Measurements from ENCODE around the gene NALCN. TPM values are rescaled to one million over a fixed set of nuclear protein-coding genes. Genes with fewer than 3 reads are reported as not detected.

The NALCN gene
- total RNA-seq, 6 experiments from 2014 or later: 0.09 to 0.81 (median 0.25) TPM

DNA sequence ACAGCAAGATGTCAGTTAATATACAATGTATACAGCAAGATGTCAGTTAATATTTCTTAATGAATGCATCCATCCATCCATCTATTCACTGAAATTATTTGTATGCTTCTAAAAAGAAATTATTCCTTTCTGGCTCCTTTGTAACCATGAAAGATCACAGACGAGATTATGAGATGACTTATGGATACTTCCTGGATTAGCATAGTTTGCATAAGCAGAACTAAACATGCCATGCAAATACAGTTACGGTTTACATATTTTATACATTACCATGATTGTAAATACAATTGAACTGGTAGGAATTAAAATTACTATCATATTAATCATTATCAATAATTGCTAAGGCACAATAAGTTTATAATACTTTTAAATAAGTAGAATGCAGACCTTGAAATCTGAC, 32.7 kb downstream of the NALCN start:
- DNase-seq (no peak), ATAC-seq (no peak)
- Histone ChIP-seq H3K27ac (no peak overlapping the region), H3K4me1 (no peaks in the 10 kb centered on the region), H3K9me3 (no peaks in the 10 kb centered on the region), H3K4me3 (no peak overlapping the region), H3K27me3 (no peaks in the 10 kb centered on the region), H3K36me3 (no peaks in the 10 kb centered on the region)
- intact Hi-C loops (cut with DNase I): no loop called here
- WGBS (ENCODE audit: insufficient coverage, low coverage, low lambda C conversion rate, missing lambda C conversion rate): 26% methylated on average over 2 of the region's 2 CpGs
- TF ChIP-seq POLR2A (IDR thresholded peaks at IDR 0.05): no peak
- TF ChIP-seq, protein P1, sequence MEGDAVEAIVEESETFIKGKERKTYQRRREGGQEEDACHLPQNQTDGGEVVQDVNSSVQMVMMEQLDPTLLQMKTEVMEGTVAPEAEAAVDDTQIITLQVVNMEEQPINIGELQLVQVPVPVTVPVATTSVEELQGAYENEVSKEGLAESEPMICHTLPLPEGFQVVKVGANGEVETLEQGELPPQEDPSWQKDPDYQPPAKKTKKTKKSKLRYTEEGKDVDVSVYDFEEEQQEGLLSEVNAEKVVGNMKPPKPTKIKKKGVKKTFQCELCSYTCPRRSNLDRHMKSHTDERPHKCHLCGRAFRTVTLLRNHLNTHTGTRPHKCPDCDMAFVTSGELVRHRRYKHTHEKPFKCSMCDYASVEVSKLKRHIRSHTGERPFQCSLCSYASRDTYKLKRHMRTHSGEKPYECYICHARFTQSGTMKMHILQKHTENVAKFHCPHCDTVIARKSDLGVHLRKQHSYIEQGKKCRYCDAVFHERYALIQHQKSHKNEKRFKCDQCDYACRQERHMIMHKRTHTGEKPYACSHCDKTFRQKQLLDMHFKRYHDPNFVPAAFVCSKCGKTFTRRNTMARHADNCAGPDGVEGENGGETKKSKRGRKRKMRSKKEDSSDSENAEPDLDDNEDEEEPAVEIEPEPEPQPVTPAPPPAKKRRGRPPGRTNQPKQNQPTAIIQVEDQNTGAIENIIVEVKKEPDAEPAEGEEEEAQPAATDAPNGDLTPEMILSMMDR (IDR thresholded peaks at IDR 0.05): no peak

DNA sequence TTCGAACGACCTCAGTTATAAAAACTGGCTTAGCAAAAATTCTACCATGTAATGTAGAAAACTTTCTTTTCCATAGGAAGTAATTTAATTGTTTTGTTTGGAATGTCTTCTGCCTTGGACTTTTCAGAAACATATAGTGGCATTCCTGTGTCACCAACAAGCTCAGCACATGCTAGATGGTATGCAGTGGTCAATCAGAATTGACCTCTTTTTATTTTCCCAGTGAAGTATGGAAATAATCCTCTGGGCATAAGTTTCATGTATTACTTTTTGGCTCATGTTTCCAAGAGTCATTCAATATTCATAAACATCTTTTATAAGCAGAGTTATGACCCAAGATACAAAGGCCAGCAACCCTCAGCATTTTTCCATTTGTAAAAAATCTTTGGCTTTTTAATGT, 33.6 kb downstream of the NALCN start:
- H3K9me3 ChIP-seq: no peaks in the 10 kb centered on the region
- H3K36me3 ChIP-seq: no peaks in the 10 kb centered on the region
- whole genome bisulfite sequencing (ENCODE audit: insufficient coverage, low coverage, low lambda C conversion rate, missing lambda C conversion rate): 53% methylated on average over 2 of the region's 2 CpGs
- H3K27me3 ChIP-seq: no peaks in the 10 kb centered on the region
- H3K4me1 ChIP-seq: no peaks in the 10 kb centered on the region
- no peak overlapping the region for H3K27ac ChIP-seq
- ATAC-seq (no peak), DNase-seq (no peak)
- H3K4me3 ChIP-seq: no peak overlapping the region
- intact Hi-C loops (cut with DNase I): no loop called here
- TF ChIP-seq POLR2A (IDR thresholded peaks at IDR 0.05): no peak
- TF ChIP-seq, protein P1 (IDR thresholded peaks at IDR 0.05): no peak

DNA sequence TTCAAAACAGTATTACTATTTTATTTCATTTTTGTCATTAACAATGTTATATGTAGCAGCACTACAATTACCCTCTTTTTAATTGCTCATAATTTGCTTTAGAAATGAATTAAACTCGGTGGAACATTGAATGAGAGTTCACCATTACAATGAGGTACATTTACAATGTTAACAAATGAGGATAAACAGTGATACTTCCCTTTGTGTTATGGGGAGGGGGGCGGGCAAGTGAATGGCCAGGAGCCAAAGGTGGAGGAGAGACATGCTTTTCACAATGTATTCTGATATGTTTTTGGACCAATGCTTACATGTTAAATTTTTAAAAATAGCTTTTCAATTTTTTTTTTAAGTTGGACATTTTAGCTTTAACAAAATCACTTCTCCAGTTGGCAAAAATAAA, 34.2 kb downstream of the NALCN start:
- WGBS (ENCODE audit: insufficient coverage, low coverage, low lambda C conversion rate, missing lambda C conversion rate): 20% methylated on average over 2 of the region's 2 CpGs
- intact Hi-C loops (cut with DNase I): no loop called here
- no peak for ATAC-seq

DNA sequence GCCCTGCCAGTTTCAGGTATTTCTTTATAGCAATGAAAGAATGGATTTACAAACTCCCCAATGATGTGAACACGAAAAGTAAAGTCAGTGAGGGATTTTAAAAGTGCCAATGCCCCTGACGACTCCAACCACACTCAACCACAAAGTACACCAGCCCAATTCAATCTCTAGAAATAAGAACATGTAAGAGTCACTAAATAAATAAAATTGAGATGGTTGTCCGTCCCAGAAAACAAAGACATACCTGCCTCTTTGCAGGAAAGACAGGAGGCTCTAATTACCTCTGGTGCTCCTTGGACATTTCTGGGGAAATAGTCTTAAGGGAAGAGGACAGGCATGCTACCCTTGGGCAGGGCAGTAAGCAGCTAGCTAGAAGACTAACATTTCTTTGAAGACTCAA, 55.8 kb downstream of the NALCN start:
- Histone ChIP-seq H3K4me1 (no peaks in the 10 kb centered on the region), H3K27ac (no peak overlapping the region), H3K27me3 (no peaks in the 10 kb centered on the region), H3K36me3 (no peaks in the 10 kb centered on the region), H3K4me3 (no peak overlapping the region), H3K9me3 (no peaks in the 10 kb centered on the region)
- DNase-seq (no peak), ATAC-seq (no peak)
- intact Hi-C loops (cut with DNase I): no loop called here
- 44% methylated on average over 3 of the region's 3 CpGs for WGBS (ENCODE audit: insufficient coverage, low coverage, low lambda C conversion rate, missing lambda C conversion rate)
- no peak for TF ChIP-seq POLR2A (IDR thresholded peaks at IDR 0.05)
- TF ChIP-seq, protein P1 (IDR thresholded peaks at IDR 0.05): no peak

More for the DNA sequence above, 34.2 kb downstream of the NALCN start:
- Histone ChIP-seq H3K4me3 (no peak overlapping the region), H3K4me1 (no peaks in the 10 kb centered on the region), H3K36me3 (no peaks in the 10 kb centered on the region), H3K9me3 (no peaks in the 10 kb centered on the region), H3K27me3 (no peaks in the 10 kb centered on the region), H3K27ac (no peak overlapping the region)
- TF ChIP-seq, protein P1 (IDR thresholded peaks at IDR 0.05): no peak
- TF ChIP-seq POLR2A (IDR thresholded peaks at IDR 0.05): no peak
- no peak for DNase-seq

DNA sequence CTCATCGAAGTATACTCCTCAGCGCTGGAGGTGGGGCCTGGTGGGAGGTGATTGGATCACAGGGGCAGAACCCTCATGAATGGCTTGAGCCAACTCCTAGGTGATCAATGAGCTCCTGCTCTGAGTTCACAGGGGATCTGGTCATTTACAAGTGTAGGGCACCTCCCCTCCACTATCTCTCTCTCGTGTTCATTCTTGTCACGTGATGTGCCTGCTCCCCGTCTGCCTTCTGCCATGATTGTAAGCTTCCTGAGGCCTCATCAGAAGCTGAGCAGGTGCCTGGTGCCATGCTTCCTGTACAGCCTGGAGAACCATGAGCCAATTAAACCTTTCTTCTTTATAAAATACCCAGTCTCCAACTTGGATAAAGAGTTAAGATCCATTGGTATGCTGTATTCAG, 61.4 kb downstream of the NALCN start:
- no peak for DNase-seq
- no peak for ATAC-seq
- Histone ChIP-seq H3K27me3 (no peaks in the 10 kb centered on the region), H3K9me3 (no peaks in the 10 kb centered on the region), H3K4me1 (no peaks in the 10 kb centered on the region), H3K4me3 (no peak overlapping the region), H3K36me3 (no peaks in the 10 kb centered on the region), H3K27ac (no peak overlapping the region)
- 84% methylated on average over 4 of the region's 5 CpGs for WGBS (ENCODE audit: insufficient coverage, low coverage, low lambda C conversion rate, missing lambda C conversion rate)
- TF ChIP-seq POLR2A (IDR thresholded peaks at IDR 0.05): no peak
- TF ChIP-seq, protein P1 (IDR thresholded peaks at IDR 0.05): no peak
- intact Hi-C loops (cut with DNase I): no loop called here

All from right lobe of liver (tissue), 6 donors.